Panc1 (cell line): Measurements from ENCODE around the gene NFU1.

Source experiments
- CTCF ChIP-seq: fragments of 450-650 bp; IDR thresholded peaks from 2 replicates; pipeline ENCODE4 v1.5.1; 2017; ENCODE audit warnings: mild to moderate bottlenecking
- POLR2AphosphoS5 ChIP-seq: IDR thresholded peaks from 2 replicates; pipeline ENCODE4 v1.6.1; 2012; ENCODE audit warnings: mild to moderate bottlenecking, low read depth, low read length, moderate library complexity
- SIN3A ChIP-seq: IDR thresholded peaks from 2 replicates; pipeline ENCODE4 v1.6.1; 2012; ENCODE audit warnings: low read depth, mild to moderate bottlenecking, low read length, moderate library complexity, borderline replicate concordance; ENCODE audit not compliant: insufficient read depth
- TCF7L2 ChIP-seq: IDR thresholded peaks from 2 replicates; pipeline ENCODE4 v1.6.1; 2011; ENCODE audit warnings: mild to moderate bottlenecking, low read depth, low read length, inconsistent platforms
- TF ChIP-seq, protein P1 (sequence below), 2 experiments: IDR thresholded peaks; 2 replicates each; pipeline ENCODE4 v1.6.1; 2011 to 2012; ENCODE audit warnings: low read depth in 2 of 2, control low read depth in 1 of 2, low read length in 1 of 2, mild to moderate bottlenecking in 1 of 2, moderate library complexity in 1 of 2; ENCODE audit not compliant: insufficient read depth in 1 of 2

- TF ChIP-seq CTCF (no peak), POLR2AphosphoS5 (no peak), SIN3A (no peak), TCF7L2 (no peak)
- TF ChIP-seq, protein P1, sequence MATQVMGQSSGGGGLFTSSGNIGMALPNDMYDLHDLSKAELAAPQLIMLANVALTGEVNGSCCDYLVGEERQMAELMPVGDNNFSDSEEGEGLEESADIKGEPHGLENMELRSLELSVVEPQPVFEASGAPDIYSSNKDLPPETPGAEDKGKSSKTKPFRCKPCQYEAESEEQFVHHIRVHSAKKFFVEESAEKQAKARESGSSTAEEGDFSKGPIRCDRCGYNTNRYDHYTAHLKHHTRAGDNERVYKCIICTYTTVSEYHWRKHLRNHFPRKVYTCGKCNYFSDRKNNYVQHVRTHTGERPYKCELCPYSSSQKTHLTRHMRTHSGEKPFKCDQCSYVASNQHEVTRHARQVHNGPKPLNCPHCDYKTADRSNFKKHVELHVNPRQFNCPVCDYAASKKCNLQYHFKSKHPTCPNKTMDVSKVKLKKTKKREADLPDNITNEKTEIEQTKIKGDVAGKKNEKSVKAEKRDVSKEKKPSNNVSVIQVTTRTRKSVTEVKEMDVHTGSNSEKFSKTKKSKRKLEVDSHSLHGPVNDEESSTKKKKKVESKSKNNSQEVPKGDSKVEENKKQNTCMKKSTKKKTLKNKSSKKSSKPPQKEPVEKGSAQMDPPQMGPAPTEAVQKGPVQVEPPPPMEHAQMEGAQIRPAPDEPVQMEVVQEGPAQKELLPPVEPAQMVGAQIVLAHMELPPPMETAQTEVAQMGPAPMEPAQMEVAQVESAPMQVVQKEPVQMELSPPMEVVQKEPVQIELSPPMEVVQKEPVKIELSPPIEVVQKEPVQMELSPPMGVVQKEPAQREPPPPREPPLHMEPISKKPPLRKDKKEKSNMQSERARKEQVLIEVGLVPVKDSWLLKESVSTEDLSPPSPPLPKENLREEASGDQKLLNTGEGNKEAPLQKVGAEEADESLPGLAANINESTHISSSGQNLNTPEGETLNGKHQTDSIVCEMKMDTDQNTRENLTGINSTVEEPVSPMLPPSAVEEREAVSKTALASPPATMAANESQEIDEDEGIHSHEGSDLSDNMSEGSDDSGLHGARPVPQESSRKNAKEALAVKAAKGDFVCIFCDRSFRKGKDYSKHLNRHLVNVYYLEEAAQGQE (IDR thresholded peaks at IDR 0.05; ENCODE audit: insufficient read depth in 1 of 2, low read depth in 2 of 2, low read length in 1 of 2), result no peak
Measured at GRCh38 chr2:69438580-69438979, 1.3 kb upstream of the NFU1 start.
